GM23338 (cell line): ENCODE measurements around the gene GCNT1. TPM values are rescaled to one million over a fixed set of nuclear protein-coding genes. Genes with fewer than 3 reads are reported as not detected.

Source experiments
- ATAC-seq: fragments of 200-7000 bp; cut with Tn5 transposase; 3 replicates; pipeline ENCODE4 v1.9.1; 2020
- DNase-seq: peaks from one replicate; pipeline ENCODE4 v3.0.0-alpha.2; 2015; ENCODE audit warnings: low spot score
- H2AFZ ChIP-seq: fragments of 200-600 bp; sonication (generic); 2 replicates; pipeline ENCODE4 v1.8.0; 2016; ENCODE audit warnings: antibody characterized with exemption, mild to moderate bottlenecking, moderate library complexity
- H3F3A ChIP-seq: fragments of 200-600 bp; sonication (generic); replicated peaks from 2 replicates; pipeline ENCODE4 v1.8.0; 2017; ENCODE audit warnings: antibody characterized with exemption, mixed run types, low read depth
- H3K27ac ChIP-seq: fragments of 200-600 bp; sonication (generic); 2 replicates; pipeline ENCODE4 v1.6.1; 2016; ENCODE audit warnings: low read depth
- H3K27me3 ChIP-seq: fragments of 200-600 bp; sonication (generic); 2 replicates; pipeline ENCODE4 v1.8.0; 2016; ENCODE audit warnings: mild to moderate bottlenecking, mixed run types, moderate library complexity; ENCODE audit not compliant: insufficient read depth
- H3K36me3 ChIP-seq: fragments of 200-600 bp; sonication (generic); 2 replicates; pipeline ENCODE4 v1.8.0; 2016; ENCODE audit warnings: mild to moderate bottlenecking; ENCODE audit not compliant: insufficient read depth
- H3K4me1 ChIP-seq: fragments of 200-600 bp; sonication (generic); 2 replicates; pipeline ENCODE4 v1.8.0; 2016; ENCODE audit warnings: mild to moderate bottlenecking, moderate library complexity; ENCODE audit not compliant: insufficient read depth
- H3K4me2 ChIP-seq: fragments of 200-600 bp; sonication (generic); 2 replicates; pipeline ENCODE4 v1.7.1; 2017; ENCODE audit warnings: mixed run types
- H3K4me3 ChIP-seq: fragments of 200-600 bp; sonication (generic); 2 replicates; pipeline ENCODE4 v1.6.1; 2016; ENCODE audit warnings: mixed run types
- H3K79me2 ChIP-seq: fragments of 200-600 bp; sonication (generic); replicated peaks from 2 replicates; pipeline ENCODE4 v1.8.0; 2017; ENCODE audit warnings: mild to moderate bottlenecking; ENCODE audit not compliant: insufficient read depth
- H3K9me2 ChIP-seq: fragments of 200-600 bp; sonication (generic); 2 replicates; pipeline ENCODE4 v1.8.0; 2017; ENCODE audit not compliant: insufficient read depth
- H4K20me1 ChIP-seq: fragments of 200-600 bp; sonication (generic); replicated peaks from 2 replicates; pipeline ENCODE4 v1.8.0; 2017; ENCODE audit warnings: mild to moderate bottlenecking; ENCODE audit not compliant: insufficient read depth
- H3K27ac Mint-ChIP-seq: 2 replicates; pipeline ENCODE4 v1.8.0; 2020; ENCODE audit warnings: inconsistent platforms, mild to moderate bottlenecking, moderate library complexity, mixed read lengths
- H3K27me3 Mint-ChIP-seq: 3 replicates; pipeline ENCODE4 v1.8.0; 2022; ENCODE audit warnings: low read depth, mild to moderate bottlenecking, moderate library complexity, mixed read lengths, inconsistent platforms; ENCODE audit not compliant: insufficient read depth, poor library complexity
- H3K36me3 Mint-ChIP-seq: 3 replicates; pipeline ENCODE4 v1.8.0; 2021; ENCODE audit warnings: low read depth, mild to moderate bottlenecking, inconsistent platforms, moderate library complexity, mixed read lengths
- H3K4me1 Mint-ChIP-seq: 3 replicates; pipeline ENCODE4 v1.8.0; 2020; ENCODE audit warnings: mild to moderate bottlenecking, inconsistent platforms, mixed read lengths
- H3K4me3 Mint-ChIP-seq: 3 replicates; pipeline ENCODE4 v1.8.0; 2021; ENCODE audit warnings: moderate library complexity, mild to moderate bottlenecking, inconsistent platforms, mixed read lengths
- H3K9me3 Mint-ChIP-seq: 3 replicates; pipeline ENCODE4 v1.8.0; 2020; ENCODE audit warnings: moderate library complexity, mild to moderate bottlenecking, inconsistent platforms, mixed read lengths
- CREB1 ChIP-seq: fragments of 250-450 bp; sonication (Bioruptor Pico); IDR thresholded peaks from 2 replicates; pipeline ENCODE4 v1.5.0; 2020; ENCODE audit warnings: low read depth, mild to moderate bottlenecking, moderate library complexity
- EZH2 ChIP-seq: fragments of 200-600 bp; sonication (generic); IDR thresholded peaks from one replicate; pipeline ENCODE4 v1.8.0; 2017; ENCODE audit warnings: antibody characterized with exemption, mild to moderate bottlenecking, low read depth; ENCODE audit not compliant: unreplicated experiment
- EZH2phosphoT487 ChIP-seq: fragments of 200-600 bp; sonication (generic); IDR thresholded peaks from one replicate; pipeline ENCODE4 v1.8.1; 2018; ENCODE audit warnings: antibody characterized with exemption; ENCODE audit not compliant: unreplicated experiment
- JUNB ChIP-seq: IDR thresholded peaks from one replicate; pipeline ENCODE4 v1.6.1; 2016; ENCODE audit warnings: antibody characterized with exemption; ENCODE audit not compliant: unreplicated experiment
- NANOG ChIP-seq: IDR thresholded peaks from 2 replicates; pipeline ENCODE4 v1.6.1; 2016; ENCODE audit warnings: antibody characterized with exemption, borderline replicate concordance
- POLR2AphosphoS5 ChIP-seq: IDR thresholded peaks from 2 replicates; pipeline ENCODE4 v1.6.1; 2016; ENCODE audit warnings: antibody characterized with exemption, low read depth
- STAT1 ChIP-seq: IDR thresholded peaks from one replicate; pipeline ENCODE4 v1.6.1; 2016; ENCODE audit warnings: antibody characterized with exemption; ENCODE audit not compliant: unreplicated experiment
- ZNF114 ChIP-seq: fragments of 250-450 bp; sonication (Bioruptor Pico); IDR thresholded peaks from 2 replicates; pipeline ENCODE4 v1.5.0; 2020; ENCODE audit warnings: mild to moderate bottlenecking, moderate library complexity
- ZNF331 ChIP-seq: fragments of 250-450 bp; sonication (Bioruptor Pico); IDR thresholded peaks from 2 replicates; pipeline ENCODE4 v1.5.0; 2020; ENCODE audit warnings: low read depth, mild to moderate bottlenecking, moderate library complexity
- polyA plus RNA-seq: library from polyadenylated mRNA; unstranded; fragments of >200 nt; fragmentation: Nextera tagmentation; extraction: Ambion mirVana; gene quantifications from 2 replicates; pipeline ENCODE4 v1.2.1, GENCODE V29; 2016
- total RNA-seq: library from RNA; depleted of rRNA; stranded (reverse); fragments of >200 nt; shearing (Covaris generic); gene quantifications from 2 replicates; pipeline ENCODE4 v1.2.3, GENCODE V29; 2014
- TF ChIP-seq, protein P1 (sequence below): IDR thresholded peaks from 2 replicates; pipeline ENCODE4 v1.6.1; 2016; ENCODE audit warnings: antibody characterized with exemption
- TF ChIP-seq, protein P2 (sequence below): IDR thresholded peaks from one replicate; pipeline ENCODE4 v1.6.1; 2018; ENCODE audit warnings: antibody characterized with exemption; ENCODE audit not compliant: unreplicated experiment
- TF ChIP-seq, protein P3 (sequence below), 2 experiments: fragments of 200-600 bp in 1 of 2; sonication (generic) in 1 of 2; conservative IDR thresholded peaks; 2 replicates each; pipeline versions ENCODE4 v1.5.1 to v1.6.1; 2016 to 2017; ENCODE audit warnings: antibody characterized with exemption in 2 of 2, low read depth in 2 of 2, mild to moderate bottlenecking in 2 of 2, moderate library complexity in 1 of 2
- TF ChIP-seq, protein P4 (sequence below): fragments of 250-450 bp; sonication (Bioruptor Pico); IDR thresholded peaks from 2 replicates; pipeline ENCODE4 v1.5.0; 2020; ENCODE audit warnings: mild to moderate bottlenecking, moderate library complexity

Gene GCNT1
- total and polyA plus RNA-seq, 2 experiments from 2014 or later: 4.2 to 11.4 TPM

DNA sequence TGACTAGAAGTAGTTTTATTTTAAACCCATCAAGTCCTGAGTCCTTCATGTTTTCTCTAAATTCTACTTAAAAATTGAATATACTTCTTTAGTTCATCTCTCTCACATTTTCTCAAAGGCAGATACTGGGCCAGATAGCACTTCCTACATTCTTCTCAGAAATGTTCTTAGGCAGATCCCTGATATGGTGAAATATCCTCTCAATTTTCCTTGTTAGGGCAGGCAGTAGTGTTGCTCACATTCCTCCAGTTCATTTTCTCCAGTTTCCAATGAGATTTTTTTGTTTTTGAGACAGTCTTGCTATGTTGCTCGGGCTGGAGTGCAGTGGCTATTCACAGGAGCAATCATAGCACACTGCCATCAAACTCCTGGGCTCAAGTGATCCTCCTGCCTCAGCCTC lies 5.7 kb downstream of the GCNT1 start:
- Mint-ChIP-seq H3K27ac (no peak overlapping the region), H3K27me3 (peaks cover 4% of the 10 kb centered on the region), H3K4me1 (peaks cover 25% of the 10 kb centered on the region), H3K4me3 (no peak overlapping the region), H3K9me3 (no peaks in the 10 kb centered on the region), H3K36me3 (no peaks in the 10 kb centered on the region)
- Histone ChIP-seq H3K79me2 (peaks cover 7% of the 10 kb centered on the region; the same call in 1 of the 2 replicates), H2AFZ (no peak overlapping the region), H4K20me1 (no peaks in the 10 kb centered on the region), H3K4me1 (peaks cover 17% of the 10 kb centered on the region; the same call in 1 of the 2 replicates), H3K27me3 (peaks cover 10% of the 10 kb centered on the region), H3K36me3 (no peaks in the 10 kb centered on the region), H3K9me2 (no peaks in the 10 kb centered on the region), H3K4me3 (no peak overlapping the region), H3F3A (no peaks in the 10 kb centered on the region), H3K27ac (no peak overlapping the region), H3K4me2 (no peak overlapping the region)
- DNase-seq: no peak
- no peak for TF ChIP-seq CREB1
- TF ChIP-seq EZH2phosphoT487: no peak
- TF ChIP-seq, protein P1, sequence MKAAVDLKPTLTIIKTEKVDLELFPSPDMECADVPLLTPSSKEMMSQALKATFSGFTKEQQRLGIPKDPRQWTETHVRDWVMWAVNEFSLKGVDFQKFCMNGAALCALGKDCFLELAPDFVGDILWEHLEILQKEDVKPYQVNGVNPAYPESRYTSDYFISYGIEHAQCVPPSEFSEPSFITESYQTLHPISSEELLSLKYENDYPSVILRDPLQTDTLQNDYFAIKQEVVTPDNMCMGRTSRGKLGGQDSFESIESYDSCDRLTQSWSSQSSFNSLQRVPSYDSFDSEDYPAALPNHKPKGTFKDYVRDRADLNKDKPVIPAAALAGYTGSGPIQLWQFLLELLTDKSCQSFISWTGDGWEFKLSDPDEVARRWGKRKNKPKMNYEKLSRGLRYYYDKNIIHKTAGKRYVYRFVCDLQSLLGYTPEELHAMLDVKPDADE: no peak
- TF ChIP-seq STAT1: no peak
- TF ChIP-seq, protein P2, sequence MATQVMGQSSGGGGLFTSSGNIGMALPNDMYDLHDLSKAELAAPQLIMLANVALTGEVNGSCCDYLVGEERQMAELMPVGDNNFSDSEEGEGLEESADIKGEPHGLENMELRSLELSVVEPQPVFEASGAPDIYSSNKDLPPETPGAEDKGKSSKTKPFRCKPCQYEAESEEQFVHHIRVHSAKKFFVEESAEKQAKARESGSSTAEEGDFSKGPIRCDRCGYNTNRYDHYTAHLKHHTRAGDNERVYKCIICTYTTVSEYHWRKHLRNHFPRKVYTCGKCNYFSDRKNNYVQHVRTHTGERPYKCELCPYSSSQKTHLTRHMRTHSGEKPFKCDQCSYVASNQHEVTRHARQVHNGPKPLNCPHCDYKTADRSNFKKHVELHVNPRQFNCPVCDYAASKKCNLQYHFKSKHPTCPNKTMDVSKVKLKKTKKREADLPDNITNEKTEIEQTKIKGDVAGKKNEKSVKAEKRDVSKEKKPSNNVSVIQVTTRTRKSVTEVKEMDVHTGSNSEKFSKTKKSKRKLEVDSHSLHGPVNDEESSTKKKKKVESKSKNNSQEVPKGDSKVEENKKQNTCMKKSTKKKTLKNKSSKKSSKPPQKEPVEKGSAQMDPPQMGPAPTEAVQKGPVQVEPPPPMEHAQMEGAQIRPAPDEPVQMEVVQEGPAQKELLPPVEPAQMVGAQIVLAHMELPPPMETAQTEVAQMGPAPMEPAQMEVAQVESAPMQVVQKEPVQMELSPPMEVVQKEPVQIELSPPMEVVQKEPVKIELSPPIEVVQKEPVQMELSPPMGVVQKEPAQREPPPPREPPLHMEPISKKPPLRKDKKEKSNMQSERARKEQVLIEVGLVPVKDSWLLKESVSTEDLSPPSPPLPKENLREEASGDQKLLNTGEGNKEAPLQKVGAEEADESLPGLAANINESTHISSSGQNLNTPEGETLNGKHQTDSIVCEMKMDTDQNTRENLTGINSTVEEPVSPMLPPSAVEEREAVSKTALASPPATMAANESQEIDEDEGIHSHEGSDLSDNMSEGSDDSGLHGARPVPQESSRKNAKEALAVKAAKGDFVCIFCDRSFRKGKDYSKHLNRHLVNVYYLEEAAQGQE: no peak
- TF ChIP-seq ZNF114 (CRISPR knock-in tag): no peak
- TF ChIP-seq, protein P3, sequence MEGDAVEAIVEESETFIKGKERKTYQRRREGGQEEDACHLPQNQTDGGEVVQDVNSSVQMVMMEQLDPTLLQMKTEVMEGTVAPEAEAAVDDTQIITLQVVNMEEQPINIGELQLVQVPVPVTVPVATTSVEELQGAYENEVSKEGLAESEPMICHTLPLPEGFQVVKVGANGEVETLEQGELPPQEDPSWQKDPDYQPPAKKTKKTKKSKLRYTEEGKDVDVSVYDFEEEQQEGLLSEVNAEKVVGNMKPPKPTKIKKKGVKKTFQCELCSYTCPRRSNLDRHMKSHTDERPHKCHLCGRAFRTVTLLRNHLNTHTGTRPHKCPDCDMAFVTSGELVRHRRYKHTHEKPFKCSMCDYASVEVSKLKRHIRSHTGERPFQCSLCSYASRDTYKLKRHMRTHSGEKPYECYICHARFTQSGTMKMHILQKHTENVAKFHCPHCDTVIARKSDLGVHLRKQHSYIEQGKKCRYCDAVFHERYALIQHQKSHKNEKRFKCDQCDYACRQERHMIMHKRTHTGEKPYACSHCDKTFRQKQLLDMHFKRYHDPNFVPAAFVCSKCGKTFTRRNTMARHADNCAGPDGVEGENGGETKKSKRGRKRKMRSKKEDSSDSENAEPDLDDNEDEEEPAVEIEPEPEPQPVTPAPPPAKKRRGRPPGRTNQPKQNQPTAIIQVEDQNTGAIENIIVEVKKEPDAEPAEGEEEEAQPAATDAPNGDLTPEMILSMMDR (conservative IDR thresholded peaks at IDR 0.05; ENCODE audit: low read depth in 2 of 2): no peak
- no peak for TF ChIP-seq ZNF331 (CRISPR knock-in tag)
- TF ChIP-seq JUNB: no peak
- no peak for TF ChIP-seq NANOG
- TF ChIP-seq EZH2: no peak
- TF ChIP-seq, protein P4, sequence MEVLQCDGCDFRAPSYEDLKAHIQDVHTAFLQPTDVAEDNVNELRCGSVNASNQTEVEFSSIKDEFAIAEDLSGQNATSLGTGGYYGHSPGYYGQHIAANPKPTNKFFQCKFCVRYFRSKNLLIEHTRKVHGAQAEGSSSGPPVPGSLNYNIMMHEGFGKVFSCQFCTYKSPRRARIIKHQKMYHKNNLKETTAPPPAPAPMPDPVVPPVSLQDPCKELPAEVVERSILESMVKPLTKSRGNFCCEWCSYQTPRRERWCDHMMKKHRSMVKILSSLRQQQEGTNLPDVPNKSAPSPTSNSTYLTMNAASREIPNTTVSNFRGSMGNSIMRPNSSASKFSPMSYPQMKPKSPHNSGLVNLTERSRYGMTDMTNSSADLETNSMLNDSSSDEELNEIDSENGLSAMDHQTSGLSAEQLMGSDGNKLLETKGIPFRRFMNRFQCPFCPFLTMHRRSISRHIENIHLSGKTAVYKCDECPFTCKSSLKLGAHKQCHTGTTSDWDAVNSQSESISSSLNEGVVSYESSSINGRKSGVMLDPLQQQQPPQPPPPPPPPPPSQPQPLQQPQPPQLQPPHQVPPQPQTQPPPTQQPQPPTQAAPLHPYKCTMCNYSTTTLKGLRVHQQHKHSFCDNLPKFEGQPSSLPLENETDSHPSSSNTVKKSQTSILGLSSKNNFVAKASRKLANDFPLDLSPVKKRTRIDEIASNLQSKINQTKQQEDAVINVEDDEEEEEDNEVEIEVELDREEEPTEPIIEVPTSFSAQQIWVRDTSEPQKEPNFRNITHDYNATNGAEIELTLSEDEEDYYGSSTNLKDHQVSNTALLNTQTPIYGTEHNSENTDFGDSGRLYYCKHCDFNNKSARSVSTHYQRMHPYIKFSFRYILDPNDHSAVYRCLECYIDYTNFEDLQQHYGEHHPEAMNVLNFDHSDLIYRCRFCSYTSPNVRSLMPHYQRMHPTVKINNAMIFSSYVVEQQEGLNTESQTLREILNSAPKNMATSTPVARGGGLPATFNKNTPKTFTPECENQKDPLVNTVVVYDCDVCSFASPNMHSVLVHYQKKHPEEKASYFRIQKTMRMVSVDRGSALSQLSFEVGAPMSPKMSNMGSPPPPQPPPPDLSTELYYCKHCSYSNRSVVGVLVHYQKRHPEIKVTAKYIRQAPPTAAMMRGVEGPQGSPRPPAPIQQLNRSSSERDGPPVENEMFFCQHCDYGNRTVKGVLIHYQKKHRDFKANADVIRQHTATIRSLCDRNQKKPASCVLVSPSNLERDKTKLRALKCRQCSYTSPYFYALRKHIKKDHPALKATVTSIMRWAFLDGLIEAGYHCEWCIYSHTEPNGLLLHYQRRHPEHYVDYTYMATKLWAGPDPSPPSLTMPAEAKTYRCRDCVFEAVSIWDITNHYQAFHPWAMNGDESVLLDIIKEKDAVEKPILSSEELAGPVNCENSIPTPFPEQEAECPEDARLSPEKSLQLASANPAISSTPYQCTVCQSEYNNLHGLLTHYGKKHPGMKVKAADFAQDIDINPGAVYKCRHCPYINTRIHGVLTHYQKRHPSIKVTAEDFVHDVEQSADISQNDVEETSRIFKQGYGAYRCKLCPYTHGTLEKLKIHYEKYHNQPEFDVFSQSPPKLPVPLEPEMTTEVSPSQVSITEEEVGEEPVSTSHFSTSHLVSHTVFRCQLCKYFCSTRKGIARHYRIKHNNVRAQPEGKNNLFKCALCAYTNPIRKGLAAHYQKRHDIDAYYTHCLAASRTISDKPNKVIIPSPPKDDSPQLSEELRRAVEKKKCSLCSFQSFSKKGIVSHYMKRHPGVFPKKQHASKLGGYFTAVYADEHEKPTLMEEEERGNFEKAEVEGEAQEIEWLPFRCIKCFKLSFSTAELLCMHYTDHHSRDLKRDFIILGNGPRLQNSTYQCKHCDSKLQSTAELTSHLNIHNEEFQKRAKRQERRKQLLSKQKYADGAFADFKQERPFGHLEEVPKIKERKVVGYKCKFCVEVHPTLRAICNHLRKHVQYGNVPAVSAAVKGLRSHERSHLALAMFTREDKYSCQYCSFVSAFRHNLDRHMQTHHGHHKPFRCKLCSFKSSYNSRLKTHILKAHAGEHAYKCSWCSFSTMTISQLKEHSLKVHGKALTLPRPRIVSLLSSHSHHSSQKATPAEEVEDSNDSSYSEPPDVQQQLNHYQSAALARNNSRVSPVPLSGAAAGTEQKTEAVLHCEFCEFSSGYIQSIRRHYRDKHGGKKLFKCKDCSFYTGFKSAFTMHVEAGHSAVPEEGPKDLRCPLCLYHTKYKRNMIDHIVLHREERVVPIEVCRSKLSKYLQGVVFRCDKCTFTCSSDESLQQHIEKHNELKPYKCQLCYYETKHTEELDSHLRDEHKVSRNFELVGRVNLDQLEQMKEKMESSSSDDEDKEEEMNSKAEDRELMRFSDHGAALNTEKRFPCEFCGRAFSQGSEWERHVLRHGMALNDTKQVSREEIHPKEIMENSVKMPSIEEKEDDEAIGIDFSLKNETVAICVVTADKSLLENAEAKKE (CRISPR knock-in tag): no peak
- no peak for TF ChIP-seq POLR2AphosphoS5
- no peak for ATAC-seq
